LNCaP clone FGC (cell line): ENCODE data around the gene KRT79.

Experiments used
- DNase-seq: peaks from one replicate; pipeline ENCODE4 v3.0.0-alpha.2; 2011; ENCODE audit warnings: low read depth
- H3K4me3 ChIP-seq: 2 replicates; pipeline ENCODE4 v1.5.1; 2011; ENCODE audit warnings: mild to moderate bottlenecking, low read depth, low read length, control low read depth
- CTCF ChIP-seq: IDR thresholded peaks from 2 replicates; pipeline ENCODE4 v1.5.1; 2012; ENCODE audit warnings: mild to moderate bottlenecking; ENCODE audit not compliant: control insufficient read depth, insufficient read depth; ENCODE audit errors: extremely low read depth

KRT79 gene

DNA sequence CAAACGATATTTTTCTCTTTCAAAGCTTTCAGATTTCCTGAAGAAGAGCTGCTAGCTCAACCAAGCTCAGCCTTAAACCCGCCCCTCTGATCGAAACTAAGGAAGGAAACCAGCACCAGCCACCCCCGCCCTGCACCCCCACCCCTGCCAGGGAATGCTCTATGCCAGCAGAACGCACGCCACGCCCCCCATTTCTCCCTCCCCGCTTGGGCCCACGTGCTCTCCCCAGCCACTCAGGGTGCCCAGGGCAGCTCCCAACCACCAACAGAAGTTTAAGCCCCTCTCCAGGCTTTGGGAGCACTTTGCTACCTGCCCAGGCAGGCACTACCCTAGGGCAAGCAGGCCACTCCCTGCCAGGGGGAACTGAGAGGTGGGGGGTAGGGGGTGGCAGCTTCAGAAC lies 33.5 kb upstream of the KRT79 start:
- no peak for DNase-seq
- H3K4me3 ChIP-seq = no peak overlapping the region
- TF ChIP-seq CTCF = no peak

GRCh38 chr12:52867152-52867551 lies 33.0 kb upstream of the KRT79 start:
- TF ChIP-seq CTCF = no peak
- H3K4me3 ChIP-seq = no peak overlapping the region
- no peak for DNase-seq

DNA sequence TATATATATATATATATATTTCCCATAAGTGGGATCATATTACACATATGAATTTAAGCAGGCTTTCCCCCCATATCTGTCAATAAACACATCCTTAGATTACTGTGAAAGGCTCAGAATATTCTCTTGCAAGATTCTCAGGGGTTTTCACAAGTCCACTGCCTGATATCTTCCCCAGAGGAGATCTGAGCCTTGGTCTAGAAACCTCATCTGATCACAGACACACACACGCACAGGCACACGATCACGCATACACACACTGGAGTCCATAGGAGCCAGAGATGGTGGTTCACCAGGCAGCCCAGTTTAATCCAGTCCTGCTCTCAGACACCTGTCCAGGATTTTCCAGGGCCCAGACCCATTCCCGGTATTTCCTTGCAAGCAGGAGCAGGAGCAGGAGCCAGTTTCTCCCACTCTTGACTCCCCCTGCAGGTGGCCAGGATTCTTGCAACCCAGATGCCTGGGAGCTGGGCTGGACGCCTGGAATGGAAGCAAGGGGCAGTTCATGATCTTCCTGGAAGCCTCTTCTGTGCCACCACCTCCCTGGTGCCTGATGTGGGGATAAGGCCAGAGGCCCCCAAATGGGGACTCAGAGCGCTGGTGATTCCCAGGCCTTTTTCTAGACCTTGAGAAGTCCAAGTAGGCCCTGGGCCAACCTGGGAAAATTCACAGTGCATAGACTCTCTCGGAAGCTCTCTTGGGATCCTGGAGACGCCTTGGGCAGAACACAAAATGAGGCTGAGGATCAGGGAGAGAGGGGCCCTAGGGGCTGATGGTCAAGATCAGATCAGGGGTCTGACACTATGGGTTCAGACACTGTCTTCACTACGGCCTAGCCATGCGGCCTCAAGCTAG lies 31.2 kb upstream of the KRT79 start:
- peak; percentile 86 for TF ChIP-seq CTCF
- H3K4me3 ChIP-seq = no peak overlapping the region
- peak; percentile 62 for DNase-seq

DNA sequence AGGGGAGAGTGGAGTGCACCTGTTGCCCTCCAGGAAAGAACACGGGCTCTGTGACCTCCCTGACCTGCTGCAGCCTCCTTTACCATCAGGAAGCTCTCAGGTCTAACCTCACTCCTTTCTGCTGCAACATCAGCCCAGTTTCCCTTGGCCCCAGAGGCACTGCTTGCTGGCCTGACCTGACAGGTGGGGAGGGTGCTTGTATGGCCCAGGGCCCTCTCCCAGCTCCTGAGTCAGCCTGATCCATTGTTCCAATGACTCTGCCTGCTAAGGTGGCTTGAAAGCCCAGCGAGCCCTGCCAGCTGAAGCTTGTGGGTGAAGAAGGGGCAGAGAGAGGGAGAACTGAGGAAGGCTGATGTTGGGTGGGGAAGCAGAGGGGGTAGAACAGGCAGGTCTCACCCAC lies 27.9 kb upstream of the KRT79 start:
- no peak for TF ChIP-seq CTCF
- DNase-seq = no peak

DNA sequence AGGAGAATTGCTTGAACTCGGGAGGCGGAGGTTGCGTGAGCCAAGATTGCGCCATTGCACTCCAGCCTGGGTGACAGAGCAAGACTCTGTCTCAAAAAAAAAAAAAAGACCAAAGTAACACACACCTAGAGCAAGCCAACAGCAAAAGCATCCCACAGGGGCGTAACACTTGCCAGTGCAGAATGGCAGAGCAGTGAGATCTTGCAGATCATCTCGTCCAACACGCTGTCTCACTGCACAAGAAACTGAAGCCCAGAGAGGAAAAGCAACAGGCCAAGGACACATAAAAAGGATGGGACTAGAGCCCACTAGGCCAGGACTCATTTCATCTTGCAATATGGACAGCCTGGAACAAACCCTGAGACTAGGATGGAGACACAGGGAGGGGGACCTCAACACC lies 27.4 kb upstream of the KRT79 start:
- DNase-seq = no peak
- TF ChIP-seq CTCF = no peak
- no peak overlapping the region for H3K4me3 ChIP-seq

More for the DNA sequence above, 27.9 kb upstream of the KRT79 start:
- H3K4me3 ChIP-seq = no peak overlapping the region

GRCh38 chr12:52860102-52860823 lies 26.2 kb upstream of the KRT79 start:
- DNase-seq = no peak
- H3K4me3 ChIP-seq = no peak overlapping the region
- TF ChIP-seq CTCF = no peak
